RPMI7951 (cell line): ENCODE data around the gene SIPA1. TPM values are rescaled to one million over a fixed set of nuclear protein-coding genes. Genes with fewer than 3 reads are reported as not detected.
"Not testable (repeated sequence)": the region's sequence is repeated elsewhere in the genome, so short reads cannot be mapped to it uniquely, and the experiment has no call there.

ENCODE experiments used
- DNase-seq: peaks from one replicate; pipeline ENCODE4 v3.0.0-alpha.2; 2012; ENCODE audit warnings: low read depth
- total RNA-seq: library from RNA; depleted of rRNA; stranded (reverse); fragments of >200 nt; shearing (Covaris generic); gene quantifications from 2 replicates; pipeline ENCODE4 v1.2.3, GENCODE V29; 2014

The SIPA1 gene
- total RNA-seq, 1 experiment from 2014 or later = 16.7 TPM

DNA sequence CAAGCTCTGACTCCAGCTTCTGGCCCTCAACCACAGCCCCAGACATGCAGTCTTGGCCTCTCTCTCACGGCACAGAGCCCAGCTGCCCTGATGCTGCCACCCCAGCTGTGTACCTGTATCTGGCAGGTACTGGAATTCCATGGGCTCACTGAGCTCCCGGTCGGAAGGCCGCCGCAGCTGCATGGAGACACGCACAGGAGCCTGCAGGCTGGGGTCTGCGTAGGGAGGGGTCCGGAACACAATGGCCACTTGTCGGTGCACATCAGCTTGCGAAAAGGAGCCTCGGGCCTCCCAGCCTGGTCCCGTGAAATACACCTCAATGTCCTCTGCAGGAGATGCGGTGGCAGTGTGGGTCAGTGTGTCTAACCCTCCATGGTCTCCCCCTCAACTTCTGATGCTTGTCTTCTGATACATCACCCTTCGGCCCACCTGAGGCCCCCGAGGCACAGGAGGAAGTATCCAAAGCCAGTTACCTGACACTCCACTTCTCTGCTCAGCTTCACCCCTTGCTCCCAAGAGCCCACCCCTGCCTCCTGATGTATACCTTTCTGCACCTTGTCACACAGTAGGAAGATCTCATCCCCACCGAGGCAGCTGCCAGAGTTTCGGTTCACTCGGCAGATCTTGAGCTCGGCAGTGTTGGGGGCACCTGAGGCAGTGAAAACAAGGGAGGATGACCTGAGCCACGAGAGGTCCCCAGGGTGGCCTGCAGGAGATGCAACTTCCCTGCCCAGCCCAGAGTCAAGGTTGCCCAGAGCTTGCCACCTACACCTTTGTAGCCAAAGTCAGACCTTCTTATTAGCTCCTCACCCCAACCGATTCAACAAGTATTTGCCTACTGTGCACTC, 20.5 kb downstream of the SIPA1 start:
- DNase-seq = no peak

DNA sequence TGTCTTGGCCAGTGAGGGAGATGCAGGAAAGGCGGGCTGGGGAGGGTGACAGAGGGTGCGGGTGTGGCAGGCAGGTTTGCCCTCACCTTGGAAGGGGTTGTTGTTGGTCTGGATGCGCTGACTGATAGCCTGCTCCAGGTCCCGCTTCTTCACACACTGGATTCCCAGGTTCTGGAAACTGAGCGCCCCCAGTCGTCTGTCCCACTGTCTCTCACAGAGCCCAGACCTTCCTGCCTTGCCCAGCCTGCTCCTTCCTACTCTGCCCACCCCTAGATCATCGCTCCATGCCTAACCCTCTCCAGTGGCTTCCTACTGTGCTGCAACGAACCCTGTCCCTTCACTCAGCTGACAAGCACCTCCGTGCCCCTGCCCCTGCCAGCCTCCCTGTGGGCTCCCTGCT, 22.1 kb downstream of the SIPA1 start:
- no peak for DNase-seq

DNA sequence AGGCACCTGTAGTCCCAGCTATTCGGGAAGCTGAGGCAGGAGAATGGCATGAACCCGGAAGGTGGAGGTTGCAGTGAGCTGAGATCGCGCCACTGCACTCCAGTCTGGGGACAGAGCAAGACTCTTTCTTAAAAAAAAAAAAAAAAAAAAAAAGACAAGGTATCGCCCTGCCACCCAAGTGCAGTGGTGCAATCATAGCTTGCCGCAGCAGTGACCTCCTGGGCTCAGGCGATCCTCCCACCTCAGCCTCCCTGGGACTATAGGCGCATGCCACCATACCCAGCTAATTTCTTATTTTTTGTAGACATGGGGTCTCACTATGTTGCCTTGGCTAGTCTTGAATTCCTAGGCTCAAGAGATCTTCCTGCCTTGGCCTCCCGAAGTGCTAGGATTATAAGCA, 23.0 kb downstream of the SIPA1 start:
- not testable (repeated sequence) for DNase-seq

DNA sequence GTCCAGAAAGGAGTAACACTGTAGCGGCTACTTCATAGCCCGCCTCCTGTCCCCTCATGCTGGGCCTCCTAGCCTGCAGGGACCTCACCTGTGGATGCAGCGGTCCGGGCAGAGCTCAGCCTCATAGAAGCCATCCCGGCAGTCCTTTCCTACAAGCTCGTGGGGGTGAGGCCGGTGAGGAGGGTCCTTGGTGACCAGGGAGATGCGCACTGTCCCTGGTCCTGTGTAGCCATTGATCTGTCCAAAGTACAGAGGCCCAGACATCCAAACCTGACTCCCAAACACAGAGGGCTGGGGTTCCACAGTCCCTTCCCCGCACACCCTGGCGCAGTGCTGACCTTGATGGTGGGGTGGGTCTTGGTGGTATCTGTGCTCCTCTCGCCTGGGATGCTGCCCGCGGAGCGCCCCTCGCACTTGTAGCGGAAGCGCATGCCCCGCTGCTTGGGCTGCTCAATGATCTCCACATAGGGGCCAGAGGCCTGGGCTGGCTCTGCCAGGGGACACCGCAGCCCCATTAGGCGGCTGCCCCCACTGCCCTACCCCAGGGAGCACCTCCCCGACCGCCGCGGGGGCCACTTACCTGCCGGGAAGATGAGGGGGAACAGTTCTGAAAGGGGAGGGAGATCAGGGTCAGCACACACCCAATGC, 23.8 kb downstream of the SIPA1 start:
- DNase-seq = no peak

DNA sequence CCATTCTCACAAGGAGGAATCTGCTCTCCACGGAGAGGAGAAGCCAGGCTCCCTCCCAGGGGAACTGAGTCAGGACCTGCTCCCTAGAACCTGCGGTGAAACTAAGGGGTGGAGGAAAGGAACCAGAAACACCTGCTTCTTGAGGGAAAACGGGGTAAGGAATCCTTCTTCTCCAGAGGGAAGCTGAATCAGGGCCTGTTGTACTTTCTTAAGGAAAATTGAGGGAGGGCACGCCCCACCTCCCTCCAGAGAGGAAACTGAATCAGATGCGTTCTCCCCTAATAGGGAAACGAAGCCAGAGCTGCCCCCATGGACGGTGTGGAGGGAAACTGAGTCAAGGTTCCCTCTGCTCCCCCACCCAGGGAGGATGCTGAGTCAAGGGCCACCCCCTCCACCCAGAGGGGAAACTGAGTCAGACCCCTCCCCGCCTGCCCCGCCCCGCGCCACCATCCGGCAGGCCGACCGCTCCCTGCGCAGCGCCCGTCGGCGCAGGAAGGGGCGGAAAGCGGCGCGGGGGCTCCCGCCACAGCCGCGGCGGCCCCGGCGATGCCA, 24.4 kb downstream of the SIPA1 start:
- DNase-seq = no peak

DNA sequence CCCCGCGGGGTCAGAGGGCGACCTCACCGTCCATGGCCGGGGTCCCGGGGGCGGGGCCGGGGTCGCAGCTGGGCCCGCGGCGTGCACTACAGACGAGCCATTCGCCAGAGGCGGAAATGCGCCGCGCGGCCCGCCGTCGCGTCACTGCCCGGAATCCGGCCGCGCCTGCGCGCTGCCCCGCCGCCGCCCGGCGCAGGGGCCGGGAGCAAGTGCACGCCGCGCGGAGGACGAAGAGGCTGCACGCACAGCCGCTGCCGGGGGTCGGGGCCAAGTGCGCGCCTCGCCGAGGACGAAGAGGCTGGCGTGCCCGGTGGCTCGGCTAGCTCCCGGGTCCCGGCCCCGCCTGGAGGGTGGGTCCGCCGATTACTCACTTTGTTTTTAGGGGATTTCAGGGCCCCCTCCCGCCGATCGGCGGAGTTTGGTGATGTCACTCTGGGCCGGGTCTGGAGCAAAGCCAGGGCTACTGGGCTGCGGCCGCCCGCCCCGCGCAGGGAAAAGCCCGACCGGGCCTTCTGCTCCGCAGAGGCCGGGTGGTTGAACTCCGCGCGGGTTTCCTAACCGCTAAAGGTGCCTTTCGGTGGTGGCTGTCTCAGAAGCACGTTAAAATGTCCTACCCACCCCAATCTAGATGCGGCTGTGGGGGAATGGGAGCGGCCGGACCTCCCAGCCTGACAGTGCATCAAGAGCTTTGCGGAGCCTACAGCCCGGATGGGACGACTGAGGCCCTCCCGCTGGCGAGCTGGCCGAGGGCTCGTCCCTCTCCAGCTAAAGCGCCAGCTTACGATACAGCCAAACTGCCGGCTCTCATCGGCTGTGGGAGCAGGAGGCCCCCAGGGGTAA, 25.1 kb downstream of the SIPA1 start, which contains the start of gene RELA:
Gene RELA (minus strand): TSS at position 118 of the 840 bp plus-strand sequence. CDS start 84 bp downstream, at position 34.
- DNase-seq = peak; percentile 94

DNA sequence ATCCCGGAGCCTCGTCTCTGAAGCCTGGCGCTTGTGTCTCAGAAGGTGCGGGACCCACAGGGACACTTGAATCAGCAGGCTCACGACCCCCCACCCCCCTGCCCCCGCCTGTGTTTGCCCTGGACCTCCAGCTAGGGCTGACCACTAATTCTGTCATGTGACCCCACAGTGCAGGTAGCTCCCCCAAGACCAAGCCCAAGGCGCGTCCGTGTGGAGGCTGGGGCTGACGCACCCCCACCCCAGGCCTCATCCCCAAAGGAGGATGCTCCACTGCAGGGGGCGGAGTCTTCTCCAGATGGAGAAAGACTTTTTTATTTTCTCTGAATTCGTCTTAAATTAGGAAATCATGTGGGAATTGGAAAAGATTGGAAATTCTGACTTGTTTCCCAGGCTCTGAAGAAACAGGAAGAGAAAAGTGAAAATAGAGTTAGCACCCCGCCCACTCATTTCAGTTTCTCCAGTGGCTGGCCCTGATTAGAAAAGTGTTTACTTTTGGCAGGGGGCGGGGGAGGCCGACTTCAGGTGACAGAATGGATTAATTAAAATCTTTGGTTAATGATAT, 25.8 kb downstream of the SIPA1 start:
- peak; percentile 51 for DNase-seq

DNA sequence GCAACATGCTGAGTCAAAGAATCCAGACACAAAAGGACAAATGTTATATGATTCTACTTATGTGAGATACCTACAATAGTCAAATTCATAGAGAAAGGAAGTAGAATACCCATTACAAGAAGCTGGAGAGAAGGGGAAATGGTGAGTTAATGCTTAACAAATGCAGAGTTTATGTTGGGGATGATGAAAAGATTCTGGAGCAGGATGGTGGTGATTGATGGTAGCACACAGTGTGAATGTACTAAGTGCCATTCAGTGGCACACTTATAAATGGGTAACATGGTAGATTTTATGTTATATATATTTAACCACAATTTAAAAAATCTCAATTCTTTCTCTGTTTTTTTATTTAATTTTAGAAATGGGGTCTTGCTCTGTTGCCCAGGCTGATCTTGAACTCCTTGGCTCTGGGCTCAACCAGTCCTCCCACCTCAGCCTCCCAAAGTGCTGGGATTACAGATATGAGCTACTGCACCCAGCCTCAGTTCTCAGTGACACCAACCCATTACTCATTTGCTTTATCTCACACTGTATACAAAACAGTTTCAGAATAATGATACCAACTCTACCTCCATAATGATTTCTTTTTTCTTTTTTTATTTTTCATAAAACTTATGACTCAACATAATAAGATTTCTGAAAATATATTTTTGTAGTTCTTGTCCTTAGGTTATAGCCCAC, 34.4 kb downstream of the SIPA1 start:
- DNase-seq = peak; percentile 14

DNA sequence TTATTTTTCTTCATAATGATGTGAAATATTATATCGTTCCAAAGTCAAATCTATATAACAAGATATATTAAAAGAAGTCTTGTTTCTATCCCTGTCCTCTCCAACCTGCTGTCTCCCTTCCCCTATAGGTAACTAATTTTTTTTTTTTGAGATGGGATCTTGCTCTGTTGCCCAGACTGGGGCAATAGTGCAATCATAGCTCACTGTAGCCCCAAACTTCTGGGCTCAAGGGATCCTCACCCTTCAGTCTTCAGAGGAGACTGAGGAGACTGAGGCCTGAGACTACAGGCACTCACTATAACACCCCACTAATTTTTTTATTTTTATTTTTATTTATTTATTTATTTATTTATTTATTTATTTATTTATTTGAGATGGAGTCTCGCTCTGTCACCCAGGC, 35.1 kb downstream of the SIPA1 start:
- no peak for DNase-seq

DNA sequence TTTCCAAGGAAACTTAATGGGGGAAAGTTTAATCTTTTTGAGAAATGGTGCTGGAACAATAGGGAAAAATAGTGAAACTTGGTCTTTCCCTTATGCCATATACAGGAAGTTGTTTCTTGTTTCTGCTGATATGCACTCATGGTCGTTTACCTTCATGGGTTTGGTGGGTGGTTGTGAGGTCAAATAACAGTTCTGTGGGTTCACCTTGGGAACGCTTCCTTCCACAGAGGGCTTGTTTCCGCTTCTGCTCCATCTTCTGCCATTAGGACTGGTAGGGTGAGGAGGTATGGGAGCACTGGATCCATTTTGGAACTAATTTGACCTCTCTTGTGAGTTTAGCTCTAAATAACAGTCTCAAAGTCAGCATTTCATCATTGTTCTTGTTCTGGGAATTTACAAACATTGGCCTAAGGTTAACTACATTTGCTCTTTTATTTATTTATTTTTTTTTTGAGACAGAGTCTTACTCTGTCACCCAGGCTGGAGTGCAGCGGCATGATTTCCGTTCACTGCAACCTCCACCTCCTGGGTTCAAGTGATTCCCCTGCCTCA, 42.4 kb downstream of the SIPA1 start:
- DNase-seq = no peak

DNA sequence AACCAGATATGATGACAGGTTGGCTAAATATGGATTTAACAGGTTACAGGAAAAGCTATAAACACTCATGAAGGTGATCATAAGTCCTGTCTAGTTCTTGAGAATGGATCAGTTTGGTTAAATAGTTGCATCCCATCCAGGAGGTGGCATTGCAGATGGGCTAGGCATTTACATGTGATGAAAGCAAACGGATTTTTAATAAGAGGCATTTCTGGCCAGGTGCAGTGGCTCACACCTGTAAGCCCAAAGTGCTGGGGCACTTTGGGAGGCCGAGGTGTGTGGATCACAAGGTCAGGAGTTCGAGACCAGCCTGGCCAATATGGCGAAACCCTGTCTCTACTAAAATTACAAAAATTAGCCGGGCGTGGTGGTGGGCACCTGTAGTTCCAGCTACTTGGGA, 45.6 kb downstream of the SIPA1 start:
- DNase-seq = not testable (repeated sequence)

DNA sequence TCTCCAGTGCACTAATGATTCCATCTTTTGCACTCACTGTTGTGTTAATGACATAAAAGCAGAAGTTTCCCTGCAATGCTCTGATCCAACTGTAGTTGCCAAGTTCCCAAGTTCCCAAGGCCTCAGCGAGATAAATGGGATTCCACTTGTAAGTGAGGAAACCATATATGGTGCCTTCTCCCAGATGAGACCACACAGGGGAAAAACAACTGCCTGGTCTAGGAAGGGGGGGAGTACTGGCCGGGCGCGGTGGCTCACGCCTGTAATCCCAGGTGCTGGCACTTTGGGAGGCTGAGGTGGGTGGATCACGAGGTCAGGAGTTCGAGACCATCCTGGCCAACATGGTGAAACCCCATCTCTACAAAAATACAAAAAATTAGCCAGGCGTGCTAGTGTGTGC, 48.1 kb downstream of the SIPA1 start:
- DNase-seq = no peak

DNA sequence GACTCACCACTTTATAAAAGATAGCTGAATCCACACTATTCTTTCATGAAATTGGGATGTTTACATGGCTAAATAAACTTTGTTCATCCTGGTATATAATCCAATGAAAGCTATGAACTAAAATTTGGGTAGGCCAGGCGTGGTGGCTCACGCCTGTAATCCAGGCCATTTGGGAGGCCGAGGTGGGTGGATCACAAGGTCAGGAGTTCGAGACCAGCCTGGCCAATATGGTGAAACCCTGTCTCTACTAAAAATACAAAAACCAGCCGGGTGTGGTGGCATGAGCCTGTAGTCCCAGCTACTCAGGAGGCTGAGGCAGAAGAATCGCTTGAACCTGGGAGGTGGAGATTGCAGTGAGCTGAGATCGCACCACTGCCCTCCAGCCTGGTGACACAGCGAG, 53.9 kb downstream of the SIPA1 start:
- DNase-seq = not testable (repeated sequence)

DNA sequence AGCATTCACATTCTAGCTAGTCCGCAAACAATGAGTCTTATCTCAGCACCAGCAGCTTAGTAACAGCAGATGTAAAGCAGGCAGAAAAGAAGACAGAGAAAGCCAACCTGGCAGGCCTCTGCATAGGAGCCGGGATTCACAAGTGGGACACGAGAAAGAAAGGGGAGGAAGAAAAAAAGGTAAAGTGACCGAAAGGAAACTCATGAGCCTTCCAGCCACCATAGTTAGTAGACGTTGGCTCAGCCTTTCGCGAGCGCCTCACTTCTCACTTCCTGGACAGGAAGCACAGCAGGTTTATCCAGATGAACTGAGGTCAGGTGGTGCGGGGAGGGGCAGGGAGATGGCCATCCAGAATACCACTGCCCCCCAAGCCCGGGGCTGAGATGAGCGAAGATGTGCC, 54.5 kb downstream of the SIPA1 start:
- DNase-seq = no peak

DNA sequence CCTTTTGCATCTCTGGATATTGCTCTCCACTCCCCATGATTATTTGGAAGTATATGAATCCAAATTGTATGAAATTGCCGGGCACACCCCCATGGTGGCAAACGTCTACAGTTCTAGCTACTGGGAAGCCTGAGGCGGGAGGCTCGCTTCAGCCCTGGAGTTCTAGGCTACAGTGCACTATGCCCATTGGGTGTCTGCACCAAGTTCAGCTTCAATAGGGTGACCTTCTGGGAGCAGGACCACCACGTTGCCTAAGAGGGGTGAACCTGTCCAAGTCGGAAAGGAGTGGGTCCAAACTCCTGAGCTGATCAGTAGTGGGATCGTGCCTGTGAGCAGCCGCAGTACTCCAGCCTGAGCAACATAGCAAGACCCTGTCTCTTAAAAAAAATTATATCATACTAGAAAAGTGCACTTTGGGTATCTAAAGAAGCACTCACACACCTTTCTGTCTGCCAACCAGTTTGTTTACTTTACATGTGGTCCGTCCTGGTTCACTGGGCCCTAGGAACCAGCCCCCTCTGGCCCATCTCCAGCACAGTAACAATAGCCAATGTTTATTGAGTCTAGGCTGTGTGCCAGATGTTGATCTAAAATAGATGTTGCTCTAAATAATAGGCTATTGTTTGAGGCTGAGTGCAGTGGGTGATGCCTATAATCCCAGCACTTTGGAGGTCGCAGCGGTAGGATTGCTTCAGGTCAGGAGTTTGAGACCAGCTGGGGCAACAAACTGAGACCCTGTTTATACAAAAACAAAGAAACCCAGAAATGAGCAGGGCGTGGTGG, 57.7 kb downstream of the SIPA1 start:
- peak; percentile 31 for DNase-seq

DNA sequence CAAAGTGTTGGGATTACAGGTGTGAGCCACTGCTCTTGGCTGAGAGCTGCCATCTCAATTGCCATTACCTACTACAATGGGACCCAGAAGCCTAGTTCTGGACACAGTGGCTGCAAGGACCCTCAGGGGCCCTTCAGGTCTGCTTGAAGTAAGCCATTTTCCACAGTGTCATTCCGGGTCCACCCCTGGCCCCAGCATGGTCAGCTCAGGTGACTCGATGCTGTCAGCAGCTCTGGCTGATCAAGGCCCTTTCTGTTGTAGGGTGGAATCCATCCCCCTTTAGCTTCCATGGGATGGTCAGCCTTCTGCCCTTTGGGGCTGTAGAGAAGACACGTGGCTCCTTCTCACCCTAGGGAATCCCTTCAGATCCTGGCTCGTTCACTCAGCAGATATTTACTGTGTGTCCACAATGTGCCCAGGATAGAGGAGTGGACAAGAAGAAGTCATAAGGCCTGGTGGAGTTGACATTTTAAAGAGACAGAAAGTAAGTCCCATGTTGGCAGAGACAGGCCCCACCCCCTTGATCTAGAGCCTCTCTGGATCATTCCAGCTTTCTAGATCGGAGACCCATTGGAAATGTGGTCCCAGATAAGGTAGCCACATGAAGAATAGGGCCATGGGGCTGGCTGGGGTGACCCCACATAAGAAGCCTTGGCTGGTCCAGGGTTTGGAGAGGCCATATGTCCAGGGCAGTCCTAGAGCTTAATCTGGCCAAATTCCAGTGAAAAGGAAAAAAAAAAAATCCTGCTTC, 59.1 kb downstream of the SIPA1 start:
- no peak for DNase-seq

DNA sequence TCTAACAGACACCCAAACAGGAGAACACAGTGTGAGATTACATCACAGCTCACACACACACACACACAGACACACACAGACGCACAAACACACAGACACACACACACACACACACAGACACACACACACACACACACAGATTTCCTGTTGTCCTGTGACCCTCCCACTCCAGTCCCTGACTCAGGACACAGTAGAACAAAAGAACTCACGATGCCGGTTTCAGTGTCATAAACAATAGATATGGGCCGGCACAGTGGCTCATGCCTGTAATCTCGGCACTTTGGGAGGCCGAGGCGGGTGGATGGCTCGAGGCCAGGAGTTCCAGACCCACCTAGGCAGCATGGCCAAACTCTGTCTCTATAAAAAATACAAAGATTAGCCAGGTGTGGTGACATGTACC, 60.3 kb downstream of the SIPA1 start:
- no peak for DNase-seq

DNA sequence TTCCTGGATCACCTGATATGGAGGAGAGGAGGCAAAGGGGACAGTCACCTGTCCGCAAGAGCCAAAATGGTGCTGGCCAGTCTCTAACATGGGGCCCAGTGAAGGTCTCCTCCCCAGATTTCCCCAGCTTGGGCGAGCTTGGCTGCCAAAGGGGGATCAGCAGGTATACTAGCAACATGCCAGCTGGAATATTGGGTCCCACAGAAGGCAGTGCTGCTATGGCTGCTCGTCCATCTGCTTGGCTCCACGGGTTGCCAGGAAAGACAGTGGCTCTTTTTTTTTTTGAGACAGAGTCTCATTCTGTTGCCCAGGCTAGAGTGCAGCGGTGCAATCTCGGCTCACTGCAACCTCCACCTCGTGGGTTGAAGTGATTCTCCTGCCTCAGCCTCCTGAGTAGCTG, 61.4 kb downstream of the SIPA1 start:
- no peak for DNase-seq

DNA sequence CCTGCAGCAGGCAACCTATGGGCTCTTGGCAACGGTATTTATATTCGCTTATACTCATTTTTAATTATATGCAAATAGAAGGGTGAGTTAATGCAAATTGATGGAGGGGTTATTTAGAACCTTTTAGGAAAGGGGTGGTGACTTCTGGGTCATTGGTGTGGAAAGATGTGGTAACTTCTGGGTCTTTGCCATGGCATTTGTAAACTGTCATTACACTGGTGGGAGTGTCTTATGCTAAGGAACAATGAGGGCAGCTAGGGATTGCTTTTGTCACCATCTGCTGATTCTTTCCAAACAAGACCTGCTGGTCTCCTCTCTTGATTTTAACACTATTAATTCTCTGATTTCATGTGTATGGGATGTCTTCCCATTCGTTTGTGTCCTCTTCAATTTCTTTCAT, 62.5 kb downstream of the SIPA1 start:
- peak; percentile 29 for DNase-seq
